PFSK-1 (cell line): Measurements from ENCODE around the gene FAM20A.

ENCODE experiments used
- FOXP2 ChIP-seq: optimal IDR thresholded peaks from 2 replicates; pipeline ENCODE3; 2011; ENCODE audit warnings: borderline replicate concordance, control low read depth, inconsistent platforms; ENCODE audit not compliant: insufficient read depth; ENCODE audit errors: extremely low read length, extremely low read depth
- POLR2AphosphoS5 ChIP-seq: IDR thresholded peaks from 2 replicates; pipeline ENCODE4 v1.6.1; 2012; ENCODE audit warnings: low read depth, mild to moderate bottlenecking, control low read depth, low read length, moderate library complexity
- REST ChIP-seq, 2 experiments: IDR thresholded peaks; 2 replicates each; pipeline versions ENCODE4 v1.6.1 to v1.8.0; 2011 to 2012; ENCODE audit warnings: low read depth in 2 of 2, low read length in 2 of 2, control low read depth in 1 of 2, inconsistent platforms in 1 of 2, mild to moderate bottlenecking in 1 of 2, moderate library complexity in 1 of 2; ENCODE audit not compliant: insufficient read depth in 1 of 2
- SIN3A ChIP-seq: IDR thresholded peaks from 2 replicates; pipeline ENCODE4 v1.6.1; 2012; ENCODE audit warnings: mild to moderate bottlenecking, low read length, moderate library complexity, borderline replicate concordance; ENCODE audit not compliant: insufficient read depth
- TAF1 ChIP-seq: IDR thresholded peaks from 2 replicates; pipeline ENCODE4 v1.6.1; 2012; ENCODE audit warnings: low read length, control low read depth, borderline replicate concordance; ENCODE audit not compliant: insufficient read depth

Gene FAM20A

GRCh38 chr17:68594552-68594951, 6.6 kb downstream of the FAM20A start:
- TF ChIP-seq TAF1 (no peak), POLR2AphosphoS5 (no peak), FOXP2 (no peak), SIN3A (no peak), REST (IDR thresholded peaks at IDR 0.05; ENCODE audit: insufficient read depth in 1 of 2, low read depth in 2 of 2, low read length in 2 of 2) (no peak)

GRCh38 chr17:68592682-68593641, 8.2 kb downstream of the FAM20A start:
- TF ChIP-seq FOXP2 (no peak), TAF1 (no peak), SIN3A (no peak), POLR2AphosphoS5 (no peak), REST (IDR thresholded peaks at IDR 0.05; ENCODE audit: insufficient read depth in 1 of 2, low read depth in 2 of 2, low read length in 2 of 2) (no peak)

- TF ChIP-seq REST (IDR thresholded peaks at IDR 0.05; ENCODE audit: insufficient read depth in 1 of 2, low read depth in 2 of 2, low read length in 2 of 2) (no peak), POLR2AphosphoS5 (no peak), SIN3A (no peak), FOXP2 (no peak), TAF1 (no peak)
Measured at GRCh38 chr17:68592009-68592408, 9.2 kb downstream of the FAM20A start.

- TF ChIP-seq FOXP2 (no peak), POLR2AphosphoS5 (no peak), SIN3A (no peak), TAF1 (no peak), REST (IDR thresholded peaks at IDR 0.05; ENCODE audit: insufficient read depth in 1 of 2, low read depth in 2 of 2, low read length in 2 of 2) (no peak)
Measured at GRCh38 chr17:68591583-68591982, 9.6 kb downstream of the FAM20A start.
